NCI-H2227 (cell line): ENCODE results near the gene RNF141.

Experiments used
- DNase-seq: peaks from one replicate; lab custom pipeline; 2025; ENCODE audit not compliant: unreplicated experiment; lab: John Stamatoyannopoulos, UW

RNF141 gene

GRCh38 chr11:10540915-10541560, at the start of gene RNF141:
Gene RNF141, minus strand, starts transcription at chr11:10541187. Its CDS starts 7,029 bp downstream, at chr11:10534158.
- DNase-seq, result peak; percentile 98

DNA sequence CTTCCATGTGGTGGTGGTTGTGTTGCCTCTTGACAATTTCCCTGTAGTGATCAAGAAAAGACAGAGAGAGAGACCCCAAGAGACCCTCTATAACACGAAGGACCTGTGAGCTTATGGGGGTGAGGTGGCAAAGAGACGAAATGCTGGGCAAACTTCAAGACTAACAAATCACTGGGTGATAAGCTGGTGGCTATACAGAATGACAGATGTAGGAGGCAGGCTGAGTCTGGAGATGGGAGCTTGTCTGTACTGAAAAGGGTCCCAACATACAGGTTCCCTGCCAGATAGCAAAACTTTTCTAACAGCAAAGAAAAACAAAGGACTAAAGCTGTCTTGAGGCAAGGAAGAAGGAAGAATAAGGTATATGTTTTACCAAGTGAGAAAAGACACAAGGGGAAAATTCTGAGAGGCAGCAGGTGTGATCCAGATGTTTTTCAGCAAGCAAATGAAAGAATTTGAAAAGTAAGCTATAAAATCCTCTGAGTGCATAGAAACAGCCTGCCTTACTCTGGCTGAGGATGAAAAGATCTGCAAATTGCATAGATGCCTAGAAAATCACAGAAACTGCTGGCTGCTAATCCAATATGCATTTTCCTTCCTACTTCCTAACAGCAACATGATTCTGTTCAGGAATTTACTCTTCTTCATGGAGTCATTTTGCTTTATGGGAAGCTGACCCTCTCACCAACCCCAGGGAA, 49.4 kb upstream of the RNF141 start:
- DNase-seq, result no peak

- DNase-seq, result no peak
Measured at GRCh38 chr11:10588904-10589303, 47.9 kb upstream of the RNF141 start.

DNA sequence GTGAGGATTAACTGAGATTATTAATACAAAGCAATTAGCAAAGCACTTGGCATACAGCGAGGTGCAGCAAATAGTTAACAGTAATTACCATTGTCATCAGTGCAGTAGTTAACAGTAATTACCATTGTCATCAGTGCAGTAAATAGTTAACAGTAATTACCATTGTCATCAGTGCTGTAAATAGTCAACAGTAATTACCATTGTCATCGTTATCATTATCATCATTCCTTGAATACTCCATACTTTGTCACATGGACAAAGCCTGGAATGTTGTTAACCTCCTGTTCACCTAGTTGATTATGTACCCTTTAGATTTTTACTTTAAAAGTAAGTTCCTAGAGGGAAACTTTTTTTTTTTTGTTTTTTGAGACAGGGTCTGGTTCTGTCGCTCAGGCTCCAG, 47.0 kb upstream of the RNF141 start:
- no peak for DNase-seq

- DNase-seq, result no peak
Measured at GRCh38 chr11:10587388-10587787, 46.4 kb upstream of the RNF141 start.

- DNase-seq, result no peak
Measured at GRCh38 chr11:10584071-10584501, 43.1 kb upstream of the RNF141 start.

DNA sequence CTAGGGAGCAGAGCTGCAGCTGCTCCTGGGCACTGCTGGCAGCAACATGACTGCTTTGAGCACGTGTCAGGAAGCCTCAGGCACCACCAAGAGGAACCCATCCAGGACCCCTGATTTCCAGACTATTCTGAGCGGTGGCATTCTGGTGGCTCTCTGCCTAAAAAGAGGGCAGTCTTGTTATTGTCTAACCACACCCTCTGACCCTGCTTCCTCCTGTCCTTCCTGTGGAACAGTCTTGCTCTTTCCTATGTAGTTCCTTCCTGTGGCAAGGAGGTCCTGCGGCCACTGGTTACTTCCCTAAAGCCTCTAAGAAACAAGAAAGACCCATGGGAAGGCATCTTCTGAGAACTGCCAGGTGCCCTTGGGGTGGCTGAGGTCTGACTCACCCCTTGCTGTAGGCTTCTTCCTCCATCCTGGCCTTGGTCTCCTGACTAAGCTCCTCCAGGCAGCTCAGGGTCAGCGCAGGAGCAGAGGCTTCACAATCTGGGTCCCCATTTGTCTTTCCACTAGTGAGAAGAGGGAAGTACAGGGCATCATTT, 40.6 kb upstream of the RNF141 start:
- DNase-seq, result no peak

DNA sequence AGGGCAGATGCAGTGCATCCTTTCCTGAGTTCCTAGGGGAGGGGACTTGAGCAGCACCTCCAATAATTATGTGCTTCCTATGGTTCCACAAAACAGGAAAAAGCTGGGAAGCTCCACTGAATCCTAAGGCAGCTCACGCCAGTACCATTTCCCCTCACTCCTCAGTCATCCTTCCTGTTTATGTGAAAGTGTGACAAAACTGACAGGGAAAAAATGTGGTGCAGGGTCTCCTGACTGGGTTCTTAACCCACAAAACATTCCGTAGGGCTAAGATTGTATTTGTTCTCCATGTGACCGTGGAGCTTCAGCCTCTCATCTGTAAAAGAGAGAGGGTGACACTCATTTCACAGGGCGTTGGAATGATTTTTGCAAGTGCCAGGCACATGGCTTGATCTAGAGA, 39.6 kb upstream of the RNF141 start:
- no peak for DNase-seq

DNA sequence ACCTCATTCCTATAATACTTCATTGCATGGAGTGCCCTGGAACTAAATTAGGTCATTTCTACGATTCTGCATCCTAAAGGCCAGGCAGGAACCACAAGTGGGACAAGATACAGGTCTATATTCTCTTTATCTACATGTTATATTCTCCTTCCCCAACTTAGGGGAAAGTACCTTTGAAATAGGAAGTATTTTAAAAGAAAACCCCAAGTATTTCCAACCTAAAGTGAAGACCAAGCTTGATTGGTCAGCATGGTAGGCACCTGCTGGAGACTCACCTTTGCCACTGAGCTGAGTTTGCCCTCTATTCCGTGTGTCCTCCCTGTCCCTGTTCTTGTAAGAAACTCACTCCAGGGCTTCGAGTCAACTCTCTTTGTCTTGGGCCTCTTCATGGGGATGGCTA, 38.7 kb upstream of the RNF141 start:
- DNase-seq, result no peak

- DNase-seq, result no peak
Measured at GRCh38 chr11:10576035-10576398, 35.0 kb upstream of the RNF141 start.

DNA sequence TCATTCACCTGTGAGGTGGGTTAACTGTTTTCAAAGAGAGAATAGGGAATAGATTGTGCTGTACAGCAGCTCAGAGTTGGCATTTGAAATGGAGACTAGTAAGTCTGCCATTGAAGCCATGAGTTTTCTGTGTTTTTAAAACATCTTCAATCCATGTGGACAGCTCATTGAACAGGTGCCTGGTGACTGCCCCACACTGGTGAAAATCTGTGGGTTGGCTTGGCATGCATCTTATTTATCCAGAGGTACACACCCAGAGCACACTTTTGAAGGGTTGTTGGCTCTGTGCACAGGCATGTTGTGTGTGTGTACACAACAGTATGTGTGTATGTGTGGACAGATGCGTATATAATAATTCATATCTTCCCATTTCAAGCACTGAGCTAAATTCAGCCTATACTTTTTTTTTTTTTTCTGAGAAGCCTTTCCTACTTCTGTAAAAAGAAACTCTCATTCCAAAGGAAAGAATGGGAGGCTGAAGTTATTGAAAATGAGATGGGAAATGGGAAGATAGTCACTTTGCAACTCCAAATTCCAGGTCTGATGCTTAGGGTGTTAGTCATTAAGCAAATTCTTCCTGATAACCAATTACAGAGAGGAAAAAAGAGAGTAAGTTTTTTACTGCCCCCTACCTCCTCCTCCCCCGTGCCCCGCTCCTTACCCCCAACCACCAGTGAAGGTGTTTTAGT, 34.5 kb upstream of the RNF141 start:
- DNase-seq, result no peak

DNA sequence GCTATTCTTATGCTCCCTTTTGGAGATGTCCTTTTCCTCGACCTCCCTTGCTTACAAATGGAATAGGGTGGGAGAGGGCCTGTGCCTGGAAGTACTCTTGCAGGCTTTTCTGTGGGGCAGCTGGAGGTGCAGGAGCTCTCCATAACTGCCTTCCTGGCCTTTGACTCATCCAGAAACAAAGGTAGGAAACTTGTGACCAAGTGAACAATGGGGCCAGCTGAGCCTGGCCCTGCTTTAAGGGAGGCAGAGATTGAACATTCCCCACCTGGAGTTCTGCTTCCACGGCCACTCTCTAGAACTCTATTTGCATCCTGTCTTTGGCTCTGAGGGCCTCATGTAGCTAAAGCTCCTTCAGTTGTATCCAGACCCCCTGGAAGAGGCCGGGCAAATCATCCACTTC, 32.6 kb upstream of the RNF141 start:
- no peak for DNase-seq

DNA sequence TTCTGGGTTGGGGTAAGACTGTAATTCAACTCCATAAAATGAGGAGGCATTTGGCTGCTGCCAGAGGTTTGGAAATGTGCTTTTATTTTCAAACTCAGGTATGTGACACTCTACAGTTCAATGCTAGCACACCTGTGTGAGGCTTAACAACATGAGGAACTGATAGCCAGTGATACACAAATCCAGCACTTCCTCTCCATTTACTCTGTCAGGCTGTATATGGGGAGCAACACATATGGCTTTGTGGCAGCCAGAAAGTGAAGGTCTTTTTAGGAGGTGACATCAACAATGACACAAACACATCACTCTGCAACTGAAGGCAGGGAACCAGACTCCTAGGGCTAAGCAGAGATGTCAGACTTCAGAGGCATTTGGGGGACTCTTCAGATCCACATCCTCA, 32.0 kb upstream of the RNF141 start:
- DNase-seq, result no peak

DNA sequence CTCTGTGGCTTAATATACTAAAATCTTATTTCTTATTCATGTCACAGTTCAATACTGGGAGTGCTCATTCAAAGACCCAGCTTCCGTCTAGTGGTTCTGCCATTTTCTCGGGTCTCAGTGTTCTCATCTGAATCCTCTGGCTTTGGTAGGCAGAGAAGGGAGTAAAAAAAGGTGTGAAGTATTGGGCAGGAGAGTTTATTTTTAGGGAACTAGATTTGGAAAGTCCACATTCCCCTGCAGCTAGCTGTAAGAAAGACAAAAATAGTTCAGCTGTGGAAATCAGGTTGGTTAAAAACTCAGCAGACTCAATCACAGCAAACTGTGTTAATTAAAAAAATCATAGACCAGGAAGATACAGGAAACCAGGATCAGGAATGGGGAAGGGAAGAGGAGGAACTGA, 31.5 kb upstream of the RNF141 start:
- no peak for DNase-seq

DNA sequence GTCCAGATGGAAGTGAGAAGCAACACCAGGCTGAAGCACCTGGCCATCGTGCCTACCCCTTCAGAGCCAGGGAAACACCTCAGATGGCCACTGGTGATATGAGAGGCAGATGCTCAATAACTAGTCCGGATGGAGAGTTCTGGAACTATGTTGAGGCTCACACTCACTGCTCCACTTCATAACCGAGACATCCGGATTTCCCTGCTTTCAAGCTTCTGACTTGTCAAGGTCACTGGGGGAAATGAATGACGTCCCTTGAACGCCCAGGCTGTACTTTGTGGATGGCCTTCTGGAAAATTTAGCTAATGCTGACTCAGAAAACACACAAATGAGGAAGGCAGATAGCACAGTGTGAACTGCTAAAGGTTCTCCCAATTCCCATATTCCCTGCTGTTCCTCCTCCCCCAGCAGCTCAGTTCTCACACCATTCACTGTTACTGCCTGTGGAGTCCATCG, 27.5 kb upstream of the RNF141 start, which contains the start of gene LYVE1:
Gene LYVE1, minus strand, starts transcription at position 180 of the 456 bp plus-strand sequence. Its CDS starts 133 bp downstream, at position 47.
- DNase-seq, result no peak

DNA sequence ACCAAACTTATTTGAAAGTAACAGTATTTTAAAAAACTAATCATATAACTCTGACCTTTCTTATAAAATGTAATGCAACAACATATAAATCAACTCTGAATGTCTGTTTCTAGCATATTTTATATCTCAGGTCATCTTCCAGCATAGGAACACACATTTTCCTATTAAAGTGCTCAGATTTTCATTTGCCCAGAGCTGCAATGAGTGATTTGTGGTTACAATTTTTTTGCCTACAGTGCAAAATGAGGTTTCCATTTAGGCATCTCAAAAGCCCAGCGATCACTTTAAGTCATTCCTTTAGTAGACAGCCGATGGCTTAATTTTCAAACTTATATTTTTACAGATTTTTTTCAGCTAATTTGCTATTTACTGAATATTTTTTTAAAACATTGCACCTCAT, 26.5 kb upstream of the RNF141 start:
- no peak for DNase-seq

DNA sequence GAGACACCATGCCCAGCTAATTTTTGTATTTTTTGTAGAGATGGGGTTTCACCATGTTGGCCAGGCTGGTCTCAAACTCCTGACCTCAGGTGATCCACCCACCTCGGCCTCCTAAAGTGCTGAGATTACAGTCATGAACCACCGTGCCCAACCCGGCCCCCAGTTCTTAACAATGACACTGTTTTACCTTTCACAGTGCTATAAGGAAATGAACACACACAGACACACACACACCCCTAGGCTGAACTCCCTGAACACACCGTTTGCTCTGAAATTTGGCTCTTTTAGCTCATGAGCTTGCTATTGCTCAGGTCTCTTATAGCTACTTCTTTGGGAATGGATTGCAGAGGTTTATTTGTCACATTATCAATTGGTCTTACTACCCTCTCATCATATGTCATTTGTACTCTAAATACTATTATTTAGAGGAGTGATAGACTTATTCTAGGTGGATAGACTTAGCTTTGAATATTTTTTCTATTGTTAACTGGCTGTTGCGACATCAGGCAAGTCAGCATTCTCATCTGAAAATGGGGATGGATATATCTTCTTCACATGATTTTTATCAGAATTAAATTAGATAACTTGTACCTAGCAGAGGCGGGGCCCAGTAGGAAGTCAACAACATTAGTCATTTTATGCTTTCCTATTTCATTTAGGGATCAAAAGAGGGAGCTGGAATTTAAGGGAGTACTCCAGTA, 25.4 kb upstream of the RNF141 start:
- DNase-seq, result no peak

DNA sequence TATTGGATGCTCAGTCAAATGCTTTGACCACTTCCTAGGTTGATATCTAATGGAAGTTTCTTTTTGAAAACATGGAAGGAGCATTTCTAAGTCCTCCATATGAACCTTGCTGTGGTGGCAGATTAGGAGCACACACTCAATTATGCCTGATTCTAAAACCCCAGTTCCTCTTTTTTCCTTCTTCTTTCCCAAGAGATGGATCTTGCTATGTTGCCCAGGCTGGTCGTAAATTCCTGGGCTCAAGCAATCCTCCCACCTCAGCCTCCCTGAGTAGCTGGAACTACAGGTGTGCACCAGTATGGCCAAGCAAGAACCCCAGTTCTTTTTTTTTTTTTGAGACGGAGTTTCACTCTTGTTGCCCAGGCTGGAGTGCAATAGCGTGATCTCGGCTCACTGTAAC, 24.5 kb upstream of the RNF141 start:
- no peak for DNase-seq

- no peak for DNase-seq
Measured at GRCh38 chr11:10564696-10565318, 23.8 kb upstream of the RNF141 start.

DNA sequence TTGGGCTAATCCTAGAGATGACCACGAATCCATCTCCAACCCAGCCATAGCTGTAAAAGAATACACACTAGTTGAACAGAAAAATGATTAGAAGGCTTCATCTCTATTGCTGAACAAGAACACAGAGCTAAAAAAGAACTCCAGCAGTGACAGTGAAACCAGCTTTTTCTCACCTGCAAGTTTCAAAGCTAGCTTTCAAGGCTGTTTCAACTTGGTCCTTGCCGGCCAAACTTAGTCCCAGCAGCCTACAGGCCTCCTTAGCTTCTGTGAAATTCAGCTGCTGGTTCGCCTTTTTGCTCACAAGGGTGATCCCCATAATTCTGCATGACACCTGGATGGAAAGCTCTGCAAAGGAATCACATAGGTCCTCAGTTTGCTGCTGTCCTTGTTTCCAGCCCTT, 23.0 kb upstream of the RNF141 start:
- no peak for DNase-seq

- no peak for DNase-seq
Measured at GRCh38 chr11:10561947-10562346, 21.0 kb upstream of the RNF141 start.
